Measurements from ENCODE around the gene IRF4. TPM values are rescaled to one million over a fixed set of nuclear protein-coding genes. Genes with fewer than 3 reads are reported as not detected.

IRF4 gene
- total and polyA plus RNA-seq, 2 experiments from 2014 or later = 1.3 to 1.9 TPM

DNA sequence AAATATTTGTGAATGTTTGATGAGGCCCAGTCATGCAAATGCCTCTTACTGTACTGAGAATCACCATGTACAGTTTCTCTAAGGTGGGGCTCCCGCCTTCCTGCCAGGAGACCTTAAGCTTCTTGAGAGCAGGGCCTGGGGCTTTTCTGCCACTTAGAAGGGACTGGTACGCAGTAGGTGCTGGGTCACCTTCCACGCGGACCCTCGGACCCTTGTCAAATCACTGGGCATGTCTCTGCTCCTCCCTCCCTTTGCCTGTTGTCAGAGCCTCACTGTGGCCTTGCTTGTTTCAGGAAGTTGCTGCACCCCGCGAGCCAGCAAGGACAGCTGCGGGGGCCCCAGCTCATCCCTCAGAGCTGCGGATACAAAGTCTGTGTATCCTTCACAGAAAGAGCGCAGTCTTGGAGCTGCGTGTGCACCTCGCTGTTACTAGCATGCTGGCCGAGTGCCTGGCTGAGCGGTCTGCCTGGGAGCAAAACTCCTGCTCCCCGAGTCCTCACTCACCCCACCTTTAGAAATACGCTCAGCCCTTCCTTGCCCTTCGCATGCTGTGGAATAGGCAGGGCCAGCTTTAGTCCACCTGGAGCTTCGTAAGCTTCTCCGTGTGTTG, 30.7 kb upstream of the IRF4 start:
- no peak overlapping the region for H3K27ac ChIP-seq (ENCODE audit: low read depth)
- H3K4me1 Mint-ChIP-seq = peaks cover 4% of the 10 kb centered on the region; the same call in 1 of the 3 replicates
- H3K4me3 ChIP-seq = no peak overlapping the region
- H3K27me3 ChIP-seq (ENCODE audit: insufficient read depth) = no peaks in the 10 kb centered on the region
- no peaks in the 10 kb centered on the region for H3K4me1 ChIP-seq (ENCODE audit: insufficient read depth)
- H3K9me2 ChIP-seq (ENCODE audit: insufficient read depth) = 0 out of 2 replicates have a peak, but pooled peaks cover 6% of the 10 kb centered on the region
- peaks cover 23% of the 10 kb centered on the region for H3K36me3 ChIP-seq (ENCODE audit: insufficient read depth)
- DNase-seq (ENCODE audit: low spot score) (no peak), ATAC-seq (no peak)
- peaks cover 48% of the 10 kb centered on the region for H3K36me3 Mint-ChIP-seq (ENCODE audit: low read depth)
- H3K9me3 Mint-ChIP-seq = peaks cover 99% of the 10 kb centered on the region
- H2AFZ ChIP-seq = no peak overlapping the region
- H3K79me2 ChIP-seq (replicated peaks; ENCODE audit: insufficient read depth) = no peaks in the 10 kb centered on the region
- H3F3A ChIP-seq (replicated peaks; ENCODE audit: low read depth) = no peaks in the 10 kb centered on the region
- H3K27ac Mint-ChIP-seq = no peak overlapping the region
- no peak overlapping the region for H3K4me2 ChIP-seq
- no peak overlapping the region for H3K4me3 Mint-ChIP-seq
- TF ChIP-seq NANOG (IDR thresholded peaks at IDR 0.05; ENCODE audit: borderline replicate concordance) (no peak), CREB1 (CRISPR knock-in tag; IDR thresholded peaks at IDR 0.05; ENCODE audit: low read depth) (no peak), ZNF114 (CRISPR knock-in tag; IDR thresholded peaks at IDR 0.05) (no peak), POLR2AphosphoS5 (IDR thresholded peaks at IDR 0.05; ENCODE audit: low read depth) (no peak), EZH2 (IDR thresholded peaks at IDR 0.05; ENCODE audit: low read depth, unreplicated experiment) (no peak)
- H4K20me1 ChIP-seq (replicated peaks; ENCODE audit: insufficient read depth) = no peaks in the 10 kb centered on the region; the same call in 1 of the 2 replicates
- H3K27me3 Mint-ChIP-seq (ENCODE audit: insufficient read depth, low read depth, poor library complexity) = peaks cover 15% of the 10 kb centered on the region

GRCh38 chr6:361411-362132, 30.0 kb upstream of the IRF4 start:
- Mint-ChIP-seq H3K4me3 (no peak overlapping the region), H3K27ac (no peak overlapping the region), H3K27me3 (ENCODE audit: insufficient read depth, low read depth, poor library complexity) (peaks cover 15% of the 10 kb centered on the region), H3K36me3 (ENCODE audit: low read depth) (peaks cover 45% of the 10 kb centered on the region), H3K9me3 (peaks cover 98% of the 10 kb centered on the region), H3K4me1 (peaks cover 4% of the 10 kb centered on the region; the same call in 1 of the 3 replicates)
- no peak for DNase-seq (ENCODE audit: low spot score)
- no peaks in the 10 kb centered on the region for H3K4me1 ChIP-seq (ENCODE audit: insufficient read depth)
- peaks cover 22% of the 10 kb centered on the region for H3K36me3 ChIP-seq (ENCODE audit: insufficient read depth)
- no peak overlapping the region for H3K4me3 ChIP-seq
- H3K4me2 ChIP-seq = no peak overlapping the region
- H3K27me3 ChIP-seq (ENCODE audit: insufficient read depth) = no peaks in the 10 kb centered on the region
- H3F3A ChIP-seq (replicated peaks; ENCODE audit: low read depth) = no peaks in the 10 kb centered on the region
- H4K20me1 ChIP-seq (replicated peaks; ENCODE audit: insufficient read depth) = no peaks in the 10 kb centered on the region
- no peak overlapping the region for H3K27ac ChIP-seq (ENCODE audit: low read depth)
- ATAC-seq = no peak
- TF ChIP-seq, protein P1, sequence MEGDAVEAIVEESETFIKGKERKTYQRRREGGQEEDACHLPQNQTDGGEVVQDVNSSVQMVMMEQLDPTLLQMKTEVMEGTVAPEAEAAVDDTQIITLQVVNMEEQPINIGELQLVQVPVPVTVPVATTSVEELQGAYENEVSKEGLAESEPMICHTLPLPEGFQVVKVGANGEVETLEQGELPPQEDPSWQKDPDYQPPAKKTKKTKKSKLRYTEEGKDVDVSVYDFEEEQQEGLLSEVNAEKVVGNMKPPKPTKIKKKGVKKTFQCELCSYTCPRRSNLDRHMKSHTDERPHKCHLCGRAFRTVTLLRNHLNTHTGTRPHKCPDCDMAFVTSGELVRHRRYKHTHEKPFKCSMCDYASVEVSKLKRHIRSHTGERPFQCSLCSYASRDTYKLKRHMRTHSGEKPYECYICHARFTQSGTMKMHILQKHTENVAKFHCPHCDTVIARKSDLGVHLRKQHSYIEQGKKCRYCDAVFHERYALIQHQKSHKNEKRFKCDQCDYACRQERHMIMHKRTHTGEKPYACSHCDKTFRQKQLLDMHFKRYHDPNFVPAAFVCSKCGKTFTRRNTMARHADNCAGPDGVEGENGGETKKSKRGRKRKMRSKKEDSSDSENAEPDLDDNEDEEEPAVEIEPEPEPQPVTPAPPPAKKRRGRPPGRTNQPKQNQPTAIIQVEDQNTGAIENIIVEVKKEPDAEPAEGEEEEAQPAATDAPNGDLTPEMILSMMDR (conservative IDR thresholded peaks at IDR 0.05; ENCODE audit: low read depth in 2 of 2) = no peak
- TF ChIP-seq ETS1 (IDR thresholded peaks at IDR 0.05) = no peak
- no peak for TF ChIP-seq EZH2 (IDR thresholded peaks at IDR 0.05; ENCODE audit: low read depth, unreplicated experiment)
- TF ChIP-seq CREB1 (CRISPR knock-in tag; IDR thresholded peaks at IDR 0.05; ENCODE audit: low read depth) = no peak
- TF ChIP-seq ZNF114 (CRISPR knock-in tag; IDR thresholded peaks at IDR 0.05) = no peak
- no peak for TF ChIP-seq NANOG (IDR thresholded peaks at IDR 0.05; ENCODE audit: borderline replicate concordance)
- TF ChIP-seq ZNF331 (CRISPR knock-in tag; IDR thresholded peaks at IDR 0.05; ENCODE audit: low read depth) = no peak
- TF ChIP-seq, protein P2, sequence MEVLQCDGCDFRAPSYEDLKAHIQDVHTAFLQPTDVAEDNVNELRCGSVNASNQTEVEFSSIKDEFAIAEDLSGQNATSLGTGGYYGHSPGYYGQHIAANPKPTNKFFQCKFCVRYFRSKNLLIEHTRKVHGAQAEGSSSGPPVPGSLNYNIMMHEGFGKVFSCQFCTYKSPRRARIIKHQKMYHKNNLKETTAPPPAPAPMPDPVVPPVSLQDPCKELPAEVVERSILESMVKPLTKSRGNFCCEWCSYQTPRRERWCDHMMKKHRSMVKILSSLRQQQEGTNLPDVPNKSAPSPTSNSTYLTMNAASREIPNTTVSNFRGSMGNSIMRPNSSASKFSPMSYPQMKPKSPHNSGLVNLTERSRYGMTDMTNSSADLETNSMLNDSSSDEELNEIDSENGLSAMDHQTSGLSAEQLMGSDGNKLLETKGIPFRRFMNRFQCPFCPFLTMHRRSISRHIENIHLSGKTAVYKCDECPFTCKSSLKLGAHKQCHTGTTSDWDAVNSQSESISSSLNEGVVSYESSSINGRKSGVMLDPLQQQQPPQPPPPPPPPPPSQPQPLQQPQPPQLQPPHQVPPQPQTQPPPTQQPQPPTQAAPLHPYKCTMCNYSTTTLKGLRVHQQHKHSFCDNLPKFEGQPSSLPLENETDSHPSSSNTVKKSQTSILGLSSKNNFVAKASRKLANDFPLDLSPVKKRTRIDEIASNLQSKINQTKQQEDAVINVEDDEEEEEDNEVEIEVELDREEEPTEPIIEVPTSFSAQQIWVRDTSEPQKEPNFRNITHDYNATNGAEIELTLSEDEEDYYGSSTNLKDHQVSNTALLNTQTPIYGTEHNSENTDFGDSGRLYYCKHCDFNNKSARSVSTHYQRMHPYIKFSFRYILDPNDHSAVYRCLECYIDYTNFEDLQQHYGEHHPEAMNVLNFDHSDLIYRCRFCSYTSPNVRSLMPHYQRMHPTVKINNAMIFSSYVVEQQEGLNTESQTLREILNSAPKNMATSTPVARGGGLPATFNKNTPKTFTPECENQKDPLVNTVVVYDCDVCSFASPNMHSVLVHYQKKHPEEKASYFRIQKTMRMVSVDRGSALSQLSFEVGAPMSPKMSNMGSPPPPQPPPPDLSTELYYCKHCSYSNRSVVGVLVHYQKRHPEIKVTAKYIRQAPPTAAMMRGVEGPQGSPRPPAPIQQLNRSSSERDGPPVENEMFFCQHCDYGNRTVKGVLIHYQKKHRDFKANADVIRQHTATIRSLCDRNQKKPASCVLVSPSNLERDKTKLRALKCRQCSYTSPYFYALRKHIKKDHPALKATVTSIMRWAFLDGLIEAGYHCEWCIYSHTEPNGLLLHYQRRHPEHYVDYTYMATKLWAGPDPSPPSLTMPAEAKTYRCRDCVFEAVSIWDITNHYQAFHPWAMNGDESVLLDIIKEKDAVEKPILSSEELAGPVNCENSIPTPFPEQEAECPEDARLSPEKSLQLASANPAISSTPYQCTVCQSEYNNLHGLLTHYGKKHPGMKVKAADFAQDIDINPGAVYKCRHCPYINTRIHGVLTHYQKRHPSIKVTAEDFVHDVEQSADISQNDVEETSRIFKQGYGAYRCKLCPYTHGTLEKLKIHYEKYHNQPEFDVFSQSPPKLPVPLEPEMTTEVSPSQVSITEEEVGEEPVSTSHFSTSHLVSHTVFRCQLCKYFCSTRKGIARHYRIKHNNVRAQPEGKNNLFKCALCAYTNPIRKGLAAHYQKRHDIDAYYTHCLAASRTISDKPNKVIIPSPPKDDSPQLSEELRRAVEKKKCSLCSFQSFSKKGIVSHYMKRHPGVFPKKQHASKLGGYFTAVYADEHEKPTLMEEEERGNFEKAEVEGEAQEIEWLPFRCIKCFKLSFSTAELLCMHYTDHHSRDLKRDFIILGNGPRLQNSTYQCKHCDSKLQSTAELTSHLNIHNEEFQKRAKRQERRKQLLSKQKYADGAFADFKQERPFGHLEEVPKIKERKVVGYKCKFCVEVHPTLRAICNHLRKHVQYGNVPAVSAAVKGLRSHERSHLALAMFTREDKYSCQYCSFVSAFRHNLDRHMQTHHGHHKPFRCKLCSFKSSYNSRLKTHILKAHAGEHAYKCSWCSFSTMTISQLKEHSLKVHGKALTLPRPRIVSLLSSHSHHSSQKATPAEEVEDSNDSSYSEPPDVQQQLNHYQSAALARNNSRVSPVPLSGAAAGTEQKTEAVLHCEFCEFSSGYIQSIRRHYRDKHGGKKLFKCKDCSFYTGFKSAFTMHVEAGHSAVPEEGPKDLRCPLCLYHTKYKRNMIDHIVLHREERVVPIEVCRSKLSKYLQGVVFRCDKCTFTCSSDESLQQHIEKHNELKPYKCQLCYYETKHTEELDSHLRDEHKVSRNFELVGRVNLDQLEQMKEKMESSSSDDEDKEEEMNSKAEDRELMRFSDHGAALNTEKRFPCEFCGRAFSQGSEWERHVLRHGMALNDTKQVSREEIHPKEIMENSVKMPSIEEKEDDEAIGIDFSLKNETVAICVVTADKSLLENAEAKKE (CRISPR knock-in tag; IDR thresholded peaks at IDR 0.05) = no peak
- H3K9me2 ChIP-seq (ENCODE audit: insufficient read depth) = 0 out of 2 replicates have a peak, but pooled peaks cover 6% of the 10 kb centered on the region
- no peak overlapping the region for H2AFZ ChIP-seq
- H3K79me2 ChIP-seq (replicated peaks; ENCODE audit: insufficient read depth) = no peaks in the 10 kb centered on the region

All from GM23338 (cell line).